ELR (cell line): ENCODE measurements around the gene NDE1.
"Not testable (repeated sequence)": the region's sequence is repeated elsewhere in the genome, so short reads cannot be mapped to it uniquely, and the experiment has no call there.

ENCODE experiments used
- DNase-seq: peaks from one replicate; pipeline ENCODE4 v3.0.0-alpha.2; 2015; ENCODE audit warnings: low read depth

NDE1 gene

GRCh38 chr16:15620611-15621195, 29.3 kb upstream of the NDE1 start:
- no peak for DNase-seq

DNA sequence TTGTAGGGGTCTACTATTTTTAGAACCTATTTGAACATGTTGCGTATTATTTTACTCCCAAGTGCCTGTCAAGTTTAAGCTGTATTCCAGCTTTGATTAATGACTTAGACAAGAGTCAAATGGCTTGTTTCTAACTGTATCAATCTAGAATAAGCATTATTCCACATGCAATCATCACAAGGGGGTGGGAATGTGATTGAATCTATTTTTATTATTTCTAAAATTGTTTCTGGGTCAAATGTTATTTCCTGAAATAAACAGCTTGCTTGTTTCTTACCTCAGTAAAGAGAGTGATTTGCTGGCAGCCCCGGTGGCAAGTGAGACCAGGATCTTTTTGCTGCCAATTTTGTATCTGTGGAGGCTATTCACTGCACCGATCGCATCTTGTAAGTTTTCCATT, 28.6 kb upstream of the NDE1 start:
- no peak for DNase-seq

DNA sequence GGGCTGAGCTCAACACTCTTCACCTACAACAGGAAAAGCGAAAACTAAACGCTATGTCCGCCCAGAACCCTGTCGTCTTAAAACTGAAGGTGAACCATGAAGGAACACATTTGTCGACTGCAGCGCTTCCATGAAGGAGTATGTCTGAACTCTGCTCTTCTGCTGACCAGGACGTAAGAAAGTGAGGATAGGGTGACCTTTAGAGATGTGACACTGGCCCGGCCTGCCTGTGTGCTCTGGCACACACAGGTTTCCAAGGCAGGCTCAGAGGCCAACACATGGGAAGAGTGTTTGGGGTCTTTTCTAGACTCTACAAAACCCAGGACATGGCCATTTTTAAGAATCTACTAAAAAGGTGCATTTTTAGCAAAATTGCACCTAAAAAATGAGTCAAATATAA, 28.2 kb upstream of the NDE1 start:
- no peak for DNase-seq

DNA sequence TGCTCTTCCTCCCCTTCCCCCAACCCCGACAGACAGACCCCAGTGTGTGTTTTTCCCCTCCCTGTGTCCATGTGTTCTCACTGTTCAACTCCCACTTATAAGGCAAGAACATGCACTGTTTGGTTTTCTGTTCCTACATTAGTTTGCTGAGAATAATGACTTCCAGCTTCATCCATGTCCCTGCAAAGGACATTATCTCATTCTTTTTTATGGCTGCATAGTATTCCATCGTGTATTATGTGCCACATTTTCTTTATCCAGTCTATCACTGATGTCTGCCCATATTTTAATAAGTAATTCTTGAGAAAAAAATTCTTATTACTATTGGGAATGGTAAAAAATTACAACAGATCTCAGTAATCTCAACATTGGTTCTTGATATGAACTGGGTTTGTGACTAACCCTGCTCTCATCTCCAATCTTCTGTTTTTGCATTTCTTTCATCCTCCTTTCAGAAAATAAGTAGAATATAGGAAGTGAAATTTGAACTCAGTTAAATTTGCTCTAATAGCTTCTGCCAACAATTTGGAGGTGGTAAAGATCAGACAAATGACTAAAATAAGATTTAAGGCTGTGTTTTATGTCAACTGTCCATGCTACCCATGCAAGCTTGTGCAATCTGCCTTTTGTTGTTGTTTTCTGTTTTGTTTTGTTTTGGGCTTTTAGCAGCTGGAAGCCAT, 18.2 kb upstream of the NDE1 start:
- DNase-seq = no peak

GRCh38 chr16:15635926-15636325, 14.1 kb upstream of the NDE1 start:
- DNase-seq = no peak

DNA sequence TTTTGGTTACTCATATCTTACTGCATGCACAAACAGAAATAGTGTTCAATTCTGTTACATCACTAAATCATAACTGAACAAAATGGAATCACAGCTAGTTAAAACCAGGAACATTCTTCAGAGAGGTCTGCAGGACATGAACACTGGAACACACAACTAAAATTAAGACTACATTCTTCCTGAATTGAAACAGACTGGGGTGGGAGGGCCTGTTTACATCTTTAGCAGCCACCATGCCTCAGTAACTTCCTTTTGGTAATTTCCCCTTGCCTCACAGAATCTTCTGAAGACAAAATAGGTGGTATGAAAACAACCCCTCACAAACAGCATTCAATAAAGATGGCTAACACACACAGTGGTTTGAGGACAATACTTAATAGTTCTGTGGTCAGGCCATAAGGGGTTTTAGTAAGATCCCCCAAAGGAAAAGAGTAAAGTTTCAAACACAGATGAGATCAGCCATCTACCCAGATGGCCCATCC, 13.6 kb upstream of the NDE1 start:
- no peak for DNase-seq

- DNase-seq = no peak
Observed at GRCh38 chr16:15639061-15639568, 10.9 kb upstream of the NDE1 start.

GRCh38 chr16:15640966-15641365, 9.1 kb upstream of the NDE1 start:
- DNase-seq = no peak

DNA sequence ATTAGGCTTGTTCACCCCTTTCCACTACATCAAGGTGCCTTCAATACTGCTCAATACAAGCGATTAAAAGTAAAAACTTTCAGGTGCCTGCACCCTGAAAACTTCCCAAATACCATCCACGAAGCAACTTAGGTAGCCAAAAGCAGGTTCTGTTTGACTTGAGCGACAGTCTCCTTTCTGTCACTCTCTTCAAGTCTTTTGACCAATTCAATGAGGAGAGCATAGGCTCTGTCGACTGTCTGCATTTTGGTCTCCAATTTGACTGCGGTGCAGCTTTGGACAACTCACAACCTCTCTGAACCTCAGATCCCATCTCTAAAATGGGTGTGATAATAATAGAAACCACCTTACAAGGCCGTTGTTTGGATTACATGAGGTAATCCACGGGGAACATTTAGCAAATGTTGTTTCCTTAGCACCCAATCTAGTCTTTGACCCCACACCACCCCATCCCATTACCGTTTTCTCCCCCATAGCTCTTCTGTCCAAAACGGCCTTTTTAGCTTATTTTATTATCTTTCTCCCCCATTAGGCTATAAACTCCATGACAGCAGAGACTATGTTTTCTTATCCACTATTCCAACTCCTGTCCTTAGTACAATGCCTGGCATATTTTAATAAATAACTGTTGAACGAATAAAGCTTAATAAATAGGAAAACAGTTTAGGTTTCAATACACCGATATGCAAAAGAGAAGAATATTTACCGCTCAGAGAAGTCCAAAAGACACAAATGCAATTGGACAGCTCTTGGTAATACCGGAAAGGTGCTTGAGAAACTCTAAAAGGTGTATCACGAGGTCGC, 8.1 kb upstream of the NDE1 start:
- no peak for DNase-seq

DNA sequence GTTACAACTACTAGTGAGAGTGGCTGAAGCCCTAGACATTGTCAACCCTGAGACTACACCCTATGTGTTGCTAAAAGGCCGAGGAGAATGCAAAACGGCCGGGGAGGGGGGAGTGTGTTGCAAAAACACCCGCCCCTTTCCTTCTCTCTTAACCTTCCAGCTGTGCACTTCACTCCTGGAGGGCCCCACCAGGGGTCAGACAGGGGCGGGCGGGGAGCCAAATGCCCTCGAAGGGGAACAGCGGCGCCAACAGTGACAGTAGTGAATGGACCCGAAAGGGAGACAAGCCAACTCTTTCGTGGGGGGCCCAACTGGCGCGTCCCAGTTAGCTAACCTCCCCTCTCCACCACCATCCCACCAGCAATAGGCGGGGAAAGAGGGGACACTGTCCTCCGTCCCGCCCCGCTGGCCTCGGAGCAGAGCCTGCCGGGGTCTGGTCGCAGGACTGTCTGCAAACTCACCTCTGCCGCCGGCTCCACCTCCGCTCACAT, 7.4 kb upstream of the NDE1 start:
- DNase-seq = peak; percentile 66

- DNase-seq = peak; percentile 95
Observed at GRCh38 chr16:15643048-15643945, 6.7 kb upstream of the NDE1 start, which contains the start of gene MARF1. TSS of gene MARF1 (minus strand) at chr16:15643154. CDS start at chr16:15639233, 3,921 bp downstream.

DNA sequence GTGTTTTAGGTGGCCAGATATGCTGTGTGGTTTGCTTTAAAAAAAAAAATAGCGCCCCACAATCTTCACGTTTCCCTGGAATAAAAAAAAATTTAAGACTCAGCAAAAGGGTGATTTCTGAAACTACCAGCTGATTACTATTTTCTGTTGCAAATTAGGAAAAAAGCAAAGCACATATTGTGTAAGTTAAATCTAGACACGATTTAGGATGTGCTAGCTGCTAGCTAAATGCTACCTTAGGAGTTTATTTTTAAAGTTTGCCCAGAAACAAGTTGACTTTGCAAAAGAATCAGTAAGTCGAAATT, 6.1 kb upstream of the NDE1 start:
- no peak for DNase-seq

- peak; percentile 57 for DNase-seq
Observed at GRCh38 chr16:15644267-15644961, 5.6 kb upstream of the NDE1 start.

DNA sequence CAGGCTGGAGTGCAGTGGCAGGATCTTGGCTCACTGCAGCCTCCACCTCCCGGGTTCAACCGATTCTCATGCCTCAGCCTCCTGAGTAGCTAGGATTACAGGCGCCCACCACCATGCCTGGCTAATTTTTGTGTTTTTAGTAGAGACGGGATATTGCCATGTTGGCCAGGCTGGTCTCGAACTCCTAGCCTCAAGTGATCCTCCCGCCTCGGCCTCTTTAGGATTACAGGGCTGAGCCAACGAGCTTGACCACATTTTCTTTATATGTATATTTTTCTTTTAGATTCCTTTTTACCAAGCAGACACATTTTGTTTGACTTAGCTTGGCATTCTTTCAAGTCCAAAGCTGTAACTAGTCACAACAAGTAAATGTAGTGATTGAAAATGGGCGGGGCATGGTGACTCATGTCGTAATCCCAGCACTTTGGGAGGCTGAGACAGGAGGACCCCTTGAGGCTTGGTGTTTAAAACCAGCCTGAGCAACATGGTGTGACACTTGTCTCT, 5.0 kb upstream of the NDE1 start:
- peak; percentile 90 for DNase-seq

GRCh38 chr16:15646557-15647293, 3.3 kb upstream of the NDE1 start:
- not testable (repeated sequence) for DNase-seq

GRCh38 chr16:15647294-15648014, 2.6 kb upstream of the NDE1 start:
- DNase-seq = no peak

- no peak for DNase-seq
Observed at GRCh38 chr16:15648135-15648730, 1.8 kb upstream of the NDE1 start.

GRCh38 chr16:15649311-15649710, 734 bp upstream of the NDE1 start:
- not testable (repeated sequence) for DNase-seq

- DNase-seq = no peak
Observed at GRCh38 chr16:15649727-15650018, 372 bp upstream of the NDE1 start.
